Brain microvascular endothelial cell (primary cell): ENCODE results near the gene EEFSEC.

ENCODE experiments used
- DNase-seq: peaks from one replicate; pipeline ENCODE4 v3.0.0-alpha.2; 2020
- H3K27ac ChIP-seq: fragments of 250-450 bp; sonication (Bioruptor Pico); 2 replicates; pipeline ENCODE4 v1.5.1; 2020; ENCODE audit warnings: mild to moderate bottlenecking, moderate library complexity
- H3K27me3 ChIP-seq: fragments of 250-450 bp; sonication (Bioruptor Pico); replicated peaks from 2 replicates; pipeline ENCODE4 v1.5.1; 2020; ENCODE audit warnings: mild to moderate bottlenecking
- H3K36me3 ChIP-seq: fragments of 250-450 bp; sonication (Bioruptor Pico); replicated peaks from 2 replicates; pipeline ENCODE4 v1.5.1; 2020; ENCODE audit warnings: mild to moderate bottlenecking
- H3K4me3 ChIP-seq: 2 replicates; pipeline ENCODE4 v1.5.1; 2011; ENCODE audit warnings: low read depth, mild to moderate bottlenecking, control low read depth, low read length, moderate library complexity
- in situ Hi-C: cut with HindIII; loops from 2 replicates; pipeline ENCODE4 v1.10.0; 2017; ENCODE audit warnings: low sequenced_read_pairs, low pct_ligation_motif_present
- TF ChIP-seq, protein P1 (sequence below): IDR thresholded peaks from 2 replicates; pipeline ENCODE4 v1.5.1; 2011; ENCODE audit warnings: low read depth, mild to moderate bottlenecking, moderate library complexity, low read length, control low read depth, inconsistent platforms; ENCODE audit errors: missing control alignments

The EEFSEC gene

DNA sequence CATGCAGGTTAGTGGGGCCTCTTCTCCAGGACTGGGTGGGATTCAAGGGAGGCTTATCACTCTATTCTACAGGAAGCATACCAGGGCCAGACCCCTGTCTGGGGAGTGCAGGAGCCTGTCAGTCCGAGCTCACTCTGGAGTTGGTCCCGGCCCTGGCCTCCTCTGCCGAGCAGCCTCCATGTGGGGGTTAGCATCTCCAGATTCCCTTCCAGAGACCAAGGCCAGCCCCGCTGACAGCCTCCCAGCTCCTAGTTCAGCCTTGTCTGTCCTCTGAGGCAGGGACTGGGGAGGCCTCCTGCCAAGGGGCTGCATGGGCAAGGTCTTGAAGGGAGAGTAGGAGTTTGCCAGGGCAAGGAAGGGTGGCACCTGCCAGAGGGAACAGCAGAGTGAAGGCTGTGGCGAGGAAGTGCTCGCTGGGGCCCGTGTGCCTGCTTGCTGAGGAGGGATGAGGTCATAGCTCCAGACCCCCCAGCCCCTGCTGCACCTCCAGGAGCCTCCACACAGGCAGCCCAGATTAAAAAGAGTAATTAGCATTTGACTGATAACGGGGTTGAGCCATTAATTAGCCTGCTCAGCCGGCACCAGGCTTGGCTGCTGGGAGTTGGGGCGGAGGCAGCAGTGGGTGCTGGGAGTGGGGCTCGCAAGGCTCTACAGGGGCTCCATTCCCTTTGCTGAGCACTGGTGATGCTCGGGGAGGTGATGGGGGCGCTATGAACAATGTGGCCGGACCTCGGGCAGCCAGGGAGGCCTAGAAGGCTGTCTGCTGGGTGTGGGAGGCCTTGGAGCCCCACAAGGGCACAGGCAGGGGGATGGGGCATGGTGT lies 259.1 kb downstream of the EEFSEC start:
- TF ChIP-seq, protein P1, sequence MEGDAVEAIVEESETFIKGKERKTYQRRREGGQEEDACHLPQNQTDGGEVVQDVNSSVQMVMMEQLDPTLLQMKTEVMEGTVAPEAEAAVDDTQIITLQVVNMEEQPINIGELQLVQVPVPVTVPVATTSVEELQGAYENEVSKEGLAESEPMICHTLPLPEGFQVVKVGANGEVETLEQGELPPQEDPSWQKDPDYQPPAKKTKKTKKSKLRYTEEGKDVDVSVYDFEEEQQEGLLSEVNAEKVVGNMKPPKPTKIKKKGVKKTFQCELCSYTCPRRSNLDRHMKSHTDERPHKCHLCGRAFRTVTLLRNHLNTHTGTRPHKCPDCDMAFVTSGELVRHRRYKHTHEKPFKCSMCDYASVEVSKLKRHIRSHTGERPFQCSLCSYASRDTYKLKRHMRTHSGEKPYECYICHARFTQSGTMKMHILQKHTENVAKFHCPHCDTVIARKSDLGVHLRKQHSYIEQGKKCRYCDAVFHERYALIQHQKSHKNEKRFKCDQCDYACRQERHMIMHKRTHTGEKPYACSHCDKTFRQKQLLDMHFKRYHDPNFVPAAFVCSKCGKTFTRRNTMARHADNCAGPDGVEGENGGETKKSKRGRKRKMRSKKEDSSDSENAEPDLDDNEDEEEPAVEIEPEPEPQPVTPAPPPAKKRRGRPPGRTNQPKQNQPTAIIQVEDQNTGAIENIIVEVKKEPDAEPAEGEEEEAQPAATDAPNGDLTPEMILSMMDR, result no peak
- in situ Hi-C loops, result no loop called here
- H3K27me3 ChIP-seq, result no peaks in the 10 kb centered on the region
- H3K4me3 ChIP-seq, result no peak overlapping the region
- no peak overlapping the region for H3K27ac ChIP-seq
- no peak for DNase-seq
- no peaks in the 10 kb centered on the region for H3K36me3 ChIP-seq

DNA sequence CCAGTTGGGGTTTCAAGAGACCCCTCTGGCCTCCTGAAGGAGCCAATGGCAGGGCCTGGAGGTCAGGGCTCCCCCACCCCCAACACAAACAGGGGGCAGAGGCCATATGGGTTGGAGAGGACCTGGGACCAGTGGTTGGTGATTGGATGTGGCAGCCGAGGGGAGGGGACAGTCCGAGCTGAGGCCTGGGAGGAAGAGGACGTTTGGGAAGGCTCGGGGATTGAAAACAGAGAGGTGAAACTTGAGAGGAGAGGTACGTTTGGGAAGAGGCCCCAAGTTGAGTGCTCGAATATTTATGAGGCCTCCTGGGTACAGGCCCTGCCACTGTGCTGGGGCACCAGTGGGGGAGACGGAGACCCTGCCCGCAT lies 259.7 kb downstream of the EEFSEC start:
- Histone ChIP-seq H3K27ac (no peak overlapping the region), H3K27me3 (no peaks in the 10 kb centered on the region), H3K4me3 (no peak overlapping the region), H3K36me3 (no peaks in the 10 kb centered on the region)
- TF ChIP-seq, protein P1, result no peak
- in situ Hi-C loops, result no loop called here
- no peak for DNase-seq

DNA sequence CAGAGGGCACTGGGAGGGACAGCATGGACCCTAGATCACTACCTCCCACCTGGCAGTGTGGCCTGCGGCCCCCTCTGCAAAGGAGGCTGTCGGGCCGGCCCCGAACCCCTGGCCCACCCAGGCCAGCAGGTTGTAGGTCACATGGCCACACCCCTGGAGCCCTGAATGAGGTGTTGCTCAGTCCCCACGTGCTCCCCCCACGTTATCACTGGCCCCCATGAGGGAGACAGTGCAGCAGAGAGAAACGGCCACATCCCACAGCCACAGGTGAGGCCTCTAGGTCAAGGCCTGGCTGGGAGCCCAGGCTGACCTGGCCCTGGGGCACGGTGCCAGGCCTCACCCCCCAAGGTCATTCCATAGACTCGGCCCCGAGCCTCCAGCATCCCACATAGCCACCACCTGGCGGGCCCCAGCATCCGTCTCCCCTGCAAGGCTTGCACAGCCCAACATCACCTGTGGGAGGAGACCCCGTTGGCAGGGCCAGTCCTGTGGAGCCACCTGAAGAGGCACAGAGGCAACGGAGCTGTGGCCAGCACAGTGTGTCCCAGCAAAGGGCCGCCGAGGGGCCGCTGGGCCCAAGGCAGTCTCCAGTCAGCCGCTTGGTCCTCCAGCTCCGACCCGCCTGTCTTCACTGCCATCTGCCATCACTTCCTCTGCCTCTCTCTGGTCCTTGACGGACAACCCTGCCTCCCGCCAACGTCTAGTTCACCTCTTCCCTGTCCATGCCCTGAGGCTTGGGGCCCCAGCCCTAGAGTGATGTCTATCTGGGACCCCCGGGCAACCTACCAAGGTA lies 260.3 kb downstream of the EEFSEC start:
- Histone ChIP-seq H3K4me3 (no peak overlapping the region), H3K27ac (no peak overlapping the region), H3K27me3 (no peaks in the 10 kb centered on the region), H3K36me3 (no peaks in the 10 kb centered on the region)
- DNase-seq, result no peak
- TF ChIP-seq, protein P1, result no peak
- in situ Hi-C loops, result no loop called here

DNA sequence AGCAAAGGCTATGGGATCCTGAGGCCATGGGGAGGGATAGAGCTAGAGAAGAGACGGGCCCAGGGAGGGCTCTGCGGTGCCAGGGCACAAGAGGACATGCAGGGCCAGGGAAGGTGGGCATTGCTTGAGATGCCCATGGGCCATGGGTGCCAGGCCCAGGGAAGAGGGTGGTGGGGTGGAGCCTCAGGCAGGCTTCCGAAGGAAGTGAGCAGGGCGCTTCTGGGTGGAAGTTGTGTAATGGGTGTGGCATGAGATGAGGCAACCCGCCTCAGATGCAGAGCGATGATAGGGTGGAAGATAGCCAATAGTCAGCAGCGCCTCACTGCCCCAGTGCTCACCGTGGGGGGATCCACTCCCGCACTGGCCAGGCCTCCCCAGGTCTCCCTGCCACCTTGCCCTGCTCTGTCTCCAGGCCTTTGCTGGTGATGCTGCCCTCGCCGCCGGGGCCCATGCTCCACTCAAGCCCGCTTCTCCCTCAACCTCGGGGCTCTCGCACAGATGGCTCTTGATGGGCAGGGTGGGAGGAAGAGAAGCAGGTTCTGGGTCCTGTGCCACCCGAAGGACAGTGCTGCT lies 262.0 kb downstream of the EEFSEC start:
- Histone ChIP-seq H3K27me3 (no peaks in the 10 kb centered on the region), H3K27ac (no peak overlapping the region), H3K36me3 (no peaks in the 10 kb centered on the region), H3K4me3 (no peak overlapping the region)
- TF ChIP-seq, protein P1, result no peak
- in situ Hi-C loops, result no loop called here
- DNase-seq, result no peak

DNA sequence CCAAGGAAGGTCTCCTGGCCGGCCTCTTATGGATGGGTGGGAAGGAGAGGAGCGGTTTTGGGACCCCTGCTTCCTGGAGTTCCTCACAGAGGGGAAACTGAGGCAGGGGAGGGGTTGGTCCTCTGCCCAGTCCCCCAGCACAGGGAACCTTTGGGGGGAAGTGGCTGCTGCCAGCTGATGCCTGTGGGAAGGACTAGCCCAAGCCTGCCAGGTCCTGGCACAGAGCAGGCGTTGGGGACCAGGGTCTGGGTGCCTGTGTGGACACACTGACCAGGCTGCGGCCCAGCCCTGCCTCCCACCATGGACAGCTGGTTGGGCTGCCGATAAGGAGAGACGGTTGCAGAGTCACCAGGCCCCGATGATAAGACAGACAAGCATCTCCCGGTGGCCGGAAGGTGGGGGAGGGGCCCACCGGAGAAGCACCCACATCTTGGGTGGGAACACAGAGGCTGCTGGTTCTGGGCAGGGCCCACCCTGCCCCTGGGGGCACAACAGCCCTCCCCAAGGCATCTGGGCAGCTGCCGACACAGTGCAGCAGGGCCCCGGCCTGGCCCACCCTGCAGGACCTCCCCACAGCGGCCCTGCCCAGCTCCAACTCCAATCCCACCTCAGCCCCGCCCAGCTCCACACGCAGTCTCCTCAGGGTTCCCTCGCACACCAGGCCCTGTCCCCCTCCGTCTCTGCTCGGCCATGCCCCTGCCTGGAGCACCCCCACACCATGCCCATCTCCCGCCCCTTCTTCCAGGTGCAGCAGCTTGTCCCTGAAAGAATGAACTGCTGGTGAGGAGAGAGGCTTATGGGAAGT lies 262.7 kb downstream of the EEFSEC start:
- TF ChIP-seq, protein P1, result no peak
- no peak for DNase-seq
- no peaks in the 10 kb centered on the region for H3K36me3 ChIP-seq
- H3K27me3 ChIP-seq, result no peaks in the 10 kb centered on the region
- H3K4me3 ChIP-seq, result no peak overlapping the region
- in situ Hi-C loops, result no loop called here
- no peak overlapping the region for H3K27ac ChIP-seq
